22Rv1 (cell line): ENCODE data around the gene NT5DC3.

ENCODE experiments used
- ZFX ChIP-seq: fragments of 450-650 bp; IDR thresholded peaks from 2 replicates; pipeline ENCODE4 v1.6.1; 2017; ENCODE audit warnings: antibody characterized with exemption, borderline replicate concordance
- TF ChIP-seq, protein P1 (sequence below): fragments of 450-650 bp; IDR thresholded peaks from 2 replicates; pipeline ENCODE4 v1.5.1; 2017; ENCODE audit warnings: mild to moderate bottlenecking

DNA sequence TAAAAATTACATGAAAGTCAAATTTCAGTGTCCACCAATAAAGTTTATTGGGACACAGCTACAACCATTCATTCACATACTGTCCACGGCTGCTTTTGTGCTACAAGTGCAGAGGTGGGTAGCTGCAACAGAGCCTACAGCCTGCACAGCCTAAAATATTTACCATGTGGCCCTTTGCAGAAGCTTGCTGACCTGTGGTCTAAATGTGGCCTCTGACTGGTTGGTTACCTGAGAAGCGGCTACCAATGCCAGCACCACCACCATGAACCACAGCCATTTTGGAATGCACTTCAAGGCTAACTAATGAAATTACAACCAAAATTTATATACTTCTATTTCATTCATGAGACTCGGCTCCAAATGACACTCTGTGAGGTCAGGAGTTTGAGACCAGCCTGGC, 58.6 kb downstream of the NT5DC3 start:
- TF ChIP-seq, protein P1, sequence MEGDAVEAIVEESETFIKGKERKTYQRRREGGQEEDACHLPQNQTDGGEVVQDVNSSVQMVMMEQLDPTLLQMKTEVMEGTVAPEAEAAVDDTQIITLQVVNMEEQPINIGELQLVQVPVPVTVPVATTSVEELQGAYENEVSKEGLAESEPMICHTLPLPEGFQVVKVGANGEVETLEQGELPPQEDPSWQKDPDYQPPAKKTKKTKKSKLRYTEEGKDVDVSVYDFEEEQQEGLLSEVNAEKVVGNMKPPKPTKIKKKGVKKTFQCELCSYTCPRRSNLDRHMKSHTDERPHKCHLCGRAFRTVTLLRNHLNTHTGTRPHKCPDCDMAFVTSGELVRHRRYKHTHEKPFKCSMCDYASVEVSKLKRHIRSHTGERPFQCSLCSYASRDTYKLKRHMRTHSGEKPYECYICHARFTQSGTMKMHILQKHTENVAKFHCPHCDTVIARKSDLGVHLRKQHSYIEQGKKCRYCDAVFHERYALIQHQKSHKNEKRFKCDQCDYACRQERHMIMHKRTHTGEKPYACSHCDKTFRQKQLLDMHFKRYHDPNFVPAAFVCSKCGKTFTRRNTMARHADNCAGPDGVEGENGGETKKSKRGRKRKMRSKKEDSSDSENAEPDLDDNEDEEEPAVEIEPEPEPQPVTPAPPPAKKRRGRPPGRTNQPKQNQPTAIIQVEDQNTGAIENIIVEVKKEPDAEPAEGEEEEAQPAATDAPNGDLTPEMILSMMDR = no peak
- TF ChIP-seq ZFX = no peak
